ENCODE measurements around the gene DIPK2A.

The DIPK2A gene

GRCh38 chr3:144011251-144011799 lies 39.7 kb downstream of the DIPK2A start (continued):
- TF ChIP-seq ZNF266 (tag by site-specific recombination; IDR thresholded peaks at IDR 0.05; ENCODE audit: low read depth) (no peak), YY1 (tag by site-specific recombination; IDR thresholded peaks at IDR 0.05) (no peak), ZNF274 (IDR thresholded peaks at IDR 0.05; ENCODE audit: low read length) (no peak), ZNF274 (tag by site-specific recombination; IDR thresholded peaks at IDR 0.05; ENCODE audit: borderline replicate concordance) (no peak), KLF1 (tag by site-specific recombination; IDR thresholded peaks at IDR 0.05) (no peak), ZNF596 (tag by site-specific recombination; IDR thresholded peaks at IDR 0.05) (no peak), ZFHX2 (tag by site-specific recombination; conservative IDR thresholded peaks at IDR 0.05) (no peak), ZNF747 (tag by site-specific recombination; IDR thresholded peaks at IDR 0.05) (no peak), ZNF362 (tag by site-specific recombination; IDR thresholded peaks at IDR 0.05) (no peak), KLF8 (tag by site-specific recombination; IDR thresholded peaks at IDR 0.05) (no peak), ZNF639 (tag by site-specific recombination; IDR thresholded peaks at IDR 0.05) (no peak), ZNF777 (tag by site-specific recombination; IDR thresholded peaks at IDR 0.05; ENCODE audit: borderline replicate concordance) (no peak)

- ChIA-PET CTCF (interaction anchor here (0.6 to 1.2 kb wide), 2 partner anchors 41 to 1155 kb away, joined by 3 read pairs; no protein-coding TSS in a partner anchor), POLR2A (no interaction called here)
- Histone ChIP-seq H3K4me3 (ENCODE audit: low read depth, low read length) (no peak overlapping the region), H3K36me3 (ENCODE audit: control insufficient read depth in 2 of 2, insufficient read depth in 1 of 2, low read length in 2 of 2) (no peaks in the 10 kb centered on the region), H3K27ac (ENCODE audit: extremely low read depth, low read depth, low read length) (no peak overlapping the region), H3K4me1 (ENCODE audit: control insufficient read depth, insufficient read depth, low read length) (no peaks in the 10 kb centered on the region), H3K9me3 (ENCODE audit: control insufficient read depth, insufficient read depth, low read depth, low read length) (no peaks in the 10 kb centered on the region)
- TF ChIP-seq GLI2 (tag by site-specific recombination; IDR thresholded peaks at IDR 0.05; ENCODE audit: borderline replicate concordance, low read depth) (no peak), ZSCAN30 (tag by site-specific recombination; IDR thresholded peaks at IDR 0.05) (no peak)
Observed at GRCh38 chr3:144015133-144015532, 43.5 kb downstream of the DIPK2A start.

- POLR2A ChIA-PET = no interaction called here
- Histone ChIP-seq H3K4me1 (ENCODE audit: control insufficient read depth, insufficient read depth, low read length) (no peaks in the 10 kb centered on the region), H3K4me3 (ENCODE audit: low read depth, low read length) (no peak overlapping the region), H3K9me3 (ENCODE audit: control insufficient read depth, insufficient read depth, low read depth, low read length) (no peaks in the 10 kb centered on the region), H3K36me3 (ENCODE audit: control insufficient read depth in 2 of 2, insufficient read depth in 1 of 2, low read length in 2 of 2) (no peaks in the 10 kb centered on the region), H3K27ac (ENCODE audit: extremely low read depth, low read depth, low read length) (no peak overlapping the region)
- CTCF ChIA-PET = no interaction called here
- no peak for TF ChIP-seq ZNF202 (tag by site-specific recombination; IDR thresholded peaks at IDR 0.05; ENCODE audit: borderline replicate concordance)
- no peak for TF ChIP-seq ZBTB8A (tag by site-specific recombination; IDR thresholded peaks at IDR 0.05)
- no peak for TF ChIP-seq YY2 (tag by site-specific recombination; IDR thresholded peaks at IDR 0.05)
- TF ChIP-seq ZSCAN18 (tag by site-specific recombination; IDR thresholded peaks at IDR 0.05) = no peak
- TF ChIP-seq ZNF114 (tag by site-specific recombination; IDR thresholded peaks at IDR 0.05) = no peak
- TF ChIP-seq GFI1B (tag by site-specific recombination; IDR thresholded peaks at IDR 0.05) = no peak
- no peak for TF ChIP-seq ZNF510 (tag by site-specific recombination; IDR thresholded peaks at IDR 0.05; ENCODE audit: insufficient replicate concordance)
- TF ChIP-seq KLF9 (tag by site-specific recombination; IDR thresholded peaks at IDR 0.05; ENCODE audit: low read depth) = no peak
- TF ChIP-seq ZFP37 (tag by site-specific recombination; IDR thresholded peaks at IDR 0.05) = no peak
- no peak for TF ChIP-seq ZNF76 (tag by site-specific recombination; IDR thresholded peaks at IDR 0.05; ENCODE audit: borderline replicate concordance, low read depth)
- no peak for TF ChIP-seq GLI4 (tag by site-specific recombination; IDR thresholded peaks at IDR 0.05)
- TF ChIP-seq ZNF623 (tag by site-specific recombination; IDR thresholded peaks at IDR 0.05) = no peak
Observed at GRCh38 chr3:144018776-144019175, 47.2 kb downstream of the DIPK2A start.
